ENCODE measurements around the gene TRIM45.
"Not testable (repeated sequence)": the region's sequence is repeated elsewhere in the genome, so short reads cannot be mapped to it uniquely, and the experiment has no call there.

Gene TRIM45

DNA sequence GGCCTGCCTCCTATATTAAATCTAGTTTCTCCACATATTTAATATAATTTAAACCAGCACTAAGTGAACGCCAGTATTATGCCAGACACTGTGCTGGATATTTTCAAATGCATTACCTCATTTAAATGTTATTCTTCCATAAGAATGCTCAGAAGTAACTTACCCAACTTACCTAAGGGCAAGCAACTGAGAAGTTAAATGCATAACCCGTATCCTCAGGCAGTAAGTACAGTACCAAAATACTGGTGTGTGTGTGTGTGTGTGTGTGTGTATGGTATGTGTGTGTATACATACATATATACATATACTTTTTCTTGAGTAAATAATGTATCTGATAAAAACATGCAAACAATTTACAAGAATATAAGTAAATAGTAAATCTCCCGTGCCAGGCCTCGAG is 9.0 kb upstream of the TRIM45 start:
- DNase-seq = no peak

GRCh38 chr1:117128323-117129079 is 7.0 kb upstream of the TRIM45 start:
- DNase-seq = no peak

GRCh38 chr1:117127795-117128194 is 6.2 kb upstream of the TRIM45 start:
- DNase-seq = no peak

- no peak for DNase-seq
Observed at GRCh38 chr1:117124661-117125060, 3.1 kb upstream of the TRIM45 start.

DNA sequence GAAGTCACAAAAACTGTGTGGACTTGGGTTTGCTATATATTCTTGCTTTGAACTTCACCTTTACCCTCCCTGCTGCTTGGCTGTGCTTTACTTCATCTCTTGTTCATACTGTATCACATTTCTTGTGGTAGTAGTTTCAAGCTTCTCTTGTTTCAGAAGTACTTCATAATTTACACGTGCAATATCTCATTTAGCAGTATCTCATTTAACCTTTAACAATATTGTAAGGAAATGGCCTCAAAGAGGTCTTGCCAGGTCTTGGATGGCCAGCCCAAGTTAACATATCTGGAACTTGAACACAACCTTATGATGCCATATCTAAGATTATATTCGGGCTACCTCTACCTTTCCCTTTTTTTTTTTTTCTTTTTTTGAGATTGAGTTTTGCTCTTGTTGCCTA is 1.7 kb upstream of the TRIM45 start:
- no peak for DNase-seq

GRCh38 chr1:117122330-117123025 is 929 bp upstream of the TRIM45 start:
- DNase-seq = no peak

- peak in 1 of 2 experiments; percentile 44 for DNase-seq
Observed at GRCh38 chr1:117120774-117121588, 568 bp downstream of the TRIM45 start.

GRCh38 chr1:117119144-117119543 is 2.4 kb downstream of the TRIM45 start:
- not testable (repeated sequence) for DNase-seq

DNA sequence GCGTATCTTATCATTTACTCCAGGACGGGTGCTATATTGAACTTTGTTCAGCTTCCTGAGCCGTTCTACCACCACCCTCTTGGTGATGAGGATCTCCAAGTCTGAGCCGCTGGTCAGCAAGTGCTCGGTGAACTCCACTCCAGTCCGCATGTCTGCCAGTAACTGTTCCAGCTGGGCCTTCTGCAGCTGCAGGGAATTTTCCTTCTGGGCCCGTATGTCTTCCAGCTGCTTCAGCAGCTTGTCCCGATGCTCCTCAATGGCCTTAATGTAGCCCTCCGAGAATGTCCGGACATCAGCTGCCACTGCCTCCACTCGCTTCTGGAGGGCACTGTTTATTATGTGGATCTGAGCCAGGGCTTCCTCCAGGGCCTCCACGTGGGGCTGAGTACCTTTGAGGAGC is 3.4 kb downstream of the TRIM45 start:
- no peak for DNase-seq

DNA sequence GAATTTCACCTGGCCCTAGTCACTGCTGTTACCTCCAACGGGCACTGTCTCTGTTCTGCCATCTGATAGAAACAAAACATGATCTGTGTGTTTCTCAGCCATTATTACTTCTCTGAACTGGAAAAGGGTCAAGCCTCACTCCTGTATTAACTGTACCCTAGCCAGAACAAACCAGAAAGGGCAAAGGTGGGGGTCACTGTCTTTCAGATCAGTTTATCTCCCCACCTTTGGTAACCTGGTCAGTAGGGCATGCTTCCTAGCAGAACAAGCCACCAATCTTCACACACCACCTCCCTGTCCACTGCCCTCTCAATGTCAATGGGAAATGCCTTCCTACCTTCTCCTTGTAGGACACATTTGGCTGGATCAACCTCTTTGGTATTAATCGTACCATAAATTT is 3.9 kb downstream of the TRIM45 start:
- no peak for DNase-seq

DNA sequence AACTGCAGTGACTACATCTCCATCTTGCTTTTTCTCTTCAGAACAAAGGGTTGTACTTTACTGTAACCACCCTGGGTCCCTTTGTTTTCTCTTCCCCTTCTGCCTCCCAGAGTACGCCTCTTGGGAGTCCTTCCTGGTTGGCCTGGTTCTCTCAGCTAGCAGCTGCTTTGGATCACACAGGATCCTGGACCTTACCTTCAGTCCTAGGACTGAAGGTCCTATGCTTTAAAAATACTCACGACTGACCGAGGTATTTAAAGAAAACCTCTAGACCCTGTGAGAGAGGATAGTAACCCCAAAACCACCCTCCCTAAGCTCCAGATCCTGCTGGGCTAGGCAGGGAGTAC is 4.8 kb downstream of the TRIM45 start:
- no peak for DNase-seq

GRCh38 chr1:117116090-117116783 is 5.3 kb downstream of the TRIM45 start:
- no peak for DNase-seq

DNA sequence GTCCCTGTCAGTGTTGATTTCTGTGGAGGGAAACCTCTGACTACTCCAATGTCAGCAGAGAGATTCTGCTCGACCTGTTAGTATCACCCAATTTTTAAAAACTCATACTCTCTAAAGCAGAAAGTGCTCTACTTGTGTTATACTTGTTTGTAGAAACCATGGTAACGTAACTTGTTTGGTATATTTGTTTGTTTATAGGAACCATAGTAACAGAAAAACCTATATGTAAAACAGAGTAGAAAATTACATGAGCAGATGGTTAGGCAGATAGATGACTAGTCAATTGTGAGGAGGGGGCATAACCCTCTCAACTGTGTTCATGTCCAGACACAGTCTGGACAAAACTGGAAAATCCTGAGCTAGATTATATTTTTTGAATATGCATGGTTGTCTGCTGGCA is 6.7 kb downstream of the TRIM45 start:
- DNase-seq = no peak

DNA sequence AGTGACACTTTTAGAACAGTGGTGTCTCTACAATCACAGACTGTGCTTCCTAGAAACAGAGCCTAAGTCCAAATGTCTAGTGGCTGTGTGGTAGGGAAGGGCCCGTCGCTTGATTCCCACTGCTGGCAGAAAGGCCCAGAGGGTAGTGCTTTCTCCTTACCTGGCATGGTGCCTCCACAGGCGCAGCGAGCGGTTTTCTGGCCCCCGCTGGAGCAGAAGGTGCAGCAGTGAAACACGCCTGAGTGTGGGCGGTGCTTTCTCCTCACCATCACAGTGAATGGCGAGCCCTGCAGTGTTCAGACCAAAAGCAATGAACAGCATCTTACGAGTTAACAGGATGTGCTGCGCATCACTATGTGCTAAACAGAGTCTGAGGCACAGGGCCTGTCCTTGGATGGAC is 8.3 kb downstream of the TRIM45 start:
- no peak for DNase-seq

GRCh38 chr1:117112047-117112717 is 9.4 kb downstream of the TRIM45 start:
- no peak for DNase-seq

GRCh38 chr1:117110774-117111173 is 10.8 kb downstream of the TRIM45 start:
- DNase-seq = no peak

- DNase-seq = no peak
Observed at GRCh38 chr1:117107364-117107763, 14.2 kb downstream of the TRIM45 start.

DNA sequence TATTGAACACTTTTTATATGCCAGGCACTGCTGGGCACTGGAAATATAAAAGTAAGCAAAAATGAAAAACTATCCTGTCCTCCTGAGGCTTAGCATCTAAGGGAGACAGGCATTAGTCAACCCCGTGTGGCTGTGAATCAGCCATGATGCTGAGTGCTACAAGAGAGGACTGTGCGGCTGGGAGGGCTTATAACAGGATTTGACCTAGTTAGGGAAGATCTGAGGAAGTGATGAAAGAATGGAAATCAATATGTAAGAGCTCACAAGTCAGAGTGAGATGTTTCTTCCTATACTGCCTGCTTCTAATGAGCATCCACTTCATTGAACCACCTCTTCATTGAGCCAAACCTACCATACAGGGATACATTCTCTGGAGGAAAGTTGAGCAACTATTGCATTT is 15.1 kb downstream of the TRIM45 start:
- peak in 1 of 2 experiments; percentile 15 for DNase-seq

DNA sequence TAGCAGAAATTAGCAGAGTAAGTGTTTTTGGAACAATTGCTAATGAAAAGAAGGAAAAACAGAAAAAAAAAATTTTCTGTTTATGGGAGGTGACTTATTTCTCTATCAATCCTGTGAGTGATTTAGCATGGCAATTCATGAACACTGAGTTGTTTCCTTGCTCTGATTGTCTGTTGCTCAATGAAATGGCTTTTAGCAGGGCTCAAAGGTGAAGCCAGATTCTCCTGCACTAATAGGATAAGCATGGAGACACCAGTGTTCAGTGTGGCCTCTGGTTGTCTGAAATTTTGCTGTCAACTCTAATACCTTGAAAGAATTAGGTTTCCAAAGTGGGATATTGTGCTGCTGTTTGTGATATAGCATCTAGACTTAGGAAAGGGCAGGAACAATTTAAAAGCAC is 15.8 kb downstream of the TRIM45 start:
- no peak for DNase-seq

GRCh38 chr1:117104986-117105385 is 16.6 kb downstream of the TRIM45 start:
- DNase-seq = no peak

- DNase-seq = not testable (repeated sequence)
Observed at GRCh38 chr1:117101858-117102257, 19.7 kb downstream of the TRIM45 start.

DNA sequence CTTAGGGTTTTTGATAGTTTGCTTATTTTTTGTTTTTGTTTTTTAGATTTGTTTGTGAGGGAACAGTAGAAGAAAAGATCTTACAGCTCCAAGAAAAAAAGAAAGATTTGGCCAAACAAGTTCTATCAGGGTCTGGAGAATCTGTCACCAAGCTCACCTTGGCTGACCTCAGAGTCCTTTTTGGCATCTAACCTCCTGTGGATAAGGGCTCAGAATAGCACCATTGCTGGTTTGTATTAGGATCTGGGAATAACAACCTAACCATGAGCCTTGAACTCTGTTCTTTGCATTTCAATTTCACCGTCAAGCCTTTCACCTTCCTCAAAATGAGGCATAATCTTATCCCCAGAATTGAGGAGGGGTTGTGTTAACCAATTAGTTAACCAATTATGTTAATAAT is 20.2 kb downstream of the TRIM45 start:
- DNase-seq = no peak
